HG02571 (cell line): ENCODE measurements around the gene PPP6R3.
"Not testable (repeated sequence)": the region's sequence is repeated elsewhere in the genome, so short reads cannot be mapped to it uniquely, and the experiment has no call there.

Source experiments
- ATAC-seq: cut with Tn5 transposase; IDR thresholded peaks from one replicate; pipeline ENCODE4 v1.9.1; 2021; ENCODE audit warnings: mild to moderate bottlenecking, moderate library complexity; ENCODE audit not compliant: unreplicated experiment

The PPP6R3 gene

GRCh38 chr11:68524213-68524612, 63.7 kb downstream of the PPP6R3 start:
- no peak for ATAC-seq

- no peak for ATAC-seq
These were observed 64.1 kb downstream of the PPP6R3 start for GRCh38 chr11:68524681-68525080.

- no peak for ATAC-seq
These were observed 64.8 kb downstream of the PPP6R3 start for GRCh38 chr11:68525336-68525735.

DNA sequence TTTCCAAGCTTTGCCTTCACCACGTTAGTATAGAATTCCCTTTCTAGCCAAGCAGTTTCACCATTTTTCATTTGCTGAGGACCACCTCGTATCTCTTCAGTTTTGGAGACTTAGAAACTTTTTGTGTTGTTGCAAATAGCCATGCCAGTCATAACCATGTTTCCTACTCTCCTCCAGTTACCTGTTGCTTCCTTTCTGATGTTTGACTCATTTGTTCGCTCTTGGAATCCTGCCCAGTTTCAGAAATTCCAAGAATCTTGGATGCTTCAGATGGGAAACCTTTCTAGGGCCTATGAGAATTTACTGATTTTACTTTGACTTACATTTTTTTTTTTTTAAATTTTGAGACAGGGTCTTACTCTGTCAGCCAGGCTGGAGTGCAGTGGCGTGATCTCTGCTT, 65.4 kb downstream of the PPP6R3 start:
- ATAC-seq: no peak

DNA sequence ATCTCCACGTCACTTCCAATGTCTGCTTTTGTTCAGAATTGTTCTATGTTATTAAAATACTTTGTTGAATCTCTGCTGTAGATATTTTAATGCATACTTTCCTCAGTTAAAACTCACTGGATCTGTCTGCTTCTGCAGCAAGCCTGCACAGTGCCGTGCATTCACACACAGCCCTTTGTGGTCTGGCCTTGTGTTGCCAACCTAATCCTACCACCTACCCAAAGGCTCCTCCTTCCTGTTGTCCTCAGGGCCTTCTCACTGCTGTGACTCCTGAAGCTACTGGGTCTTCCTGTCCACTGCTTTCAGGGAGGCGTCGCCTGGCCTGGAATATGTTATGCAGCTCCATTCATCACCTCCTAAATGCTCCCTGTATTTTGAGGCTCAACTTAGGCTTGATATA, 67.0 kb downstream of the PPP6R3 start:
- no peak for ATAC-seq

GRCh38 chr11:68528630-68529029, 68.1 kb downstream of the PPP6R3 start:
- ATAC-seq: no peak

DNA sequence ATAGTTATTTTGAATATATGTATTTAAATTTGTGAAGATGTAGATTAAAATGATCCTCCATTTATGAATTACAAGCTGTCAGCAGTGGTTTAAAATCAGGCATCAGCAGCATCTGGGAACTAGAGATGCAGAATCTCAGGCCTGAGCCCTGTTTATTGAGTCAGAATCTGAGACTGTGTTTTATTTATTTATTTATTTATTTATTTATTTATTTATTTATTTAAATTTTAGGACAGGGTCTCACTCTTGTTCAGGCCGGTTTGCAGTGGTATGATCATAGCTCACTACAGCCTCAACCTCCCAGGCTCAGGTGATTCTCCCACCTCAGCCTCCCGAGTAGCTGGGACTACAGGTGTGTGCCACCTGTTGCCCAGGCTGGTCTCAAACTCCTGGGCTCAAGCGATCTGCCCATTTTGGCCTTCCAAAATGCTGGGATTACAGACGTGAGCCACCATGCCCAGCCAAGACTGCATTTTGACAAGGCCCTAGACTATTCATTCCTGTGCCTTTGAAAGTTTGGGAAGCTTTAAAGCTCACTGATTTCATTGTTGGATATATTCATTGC, 70.7 kb downstream of the PPP6R3 start:
- no peak for ATAC-seq

DNA sequence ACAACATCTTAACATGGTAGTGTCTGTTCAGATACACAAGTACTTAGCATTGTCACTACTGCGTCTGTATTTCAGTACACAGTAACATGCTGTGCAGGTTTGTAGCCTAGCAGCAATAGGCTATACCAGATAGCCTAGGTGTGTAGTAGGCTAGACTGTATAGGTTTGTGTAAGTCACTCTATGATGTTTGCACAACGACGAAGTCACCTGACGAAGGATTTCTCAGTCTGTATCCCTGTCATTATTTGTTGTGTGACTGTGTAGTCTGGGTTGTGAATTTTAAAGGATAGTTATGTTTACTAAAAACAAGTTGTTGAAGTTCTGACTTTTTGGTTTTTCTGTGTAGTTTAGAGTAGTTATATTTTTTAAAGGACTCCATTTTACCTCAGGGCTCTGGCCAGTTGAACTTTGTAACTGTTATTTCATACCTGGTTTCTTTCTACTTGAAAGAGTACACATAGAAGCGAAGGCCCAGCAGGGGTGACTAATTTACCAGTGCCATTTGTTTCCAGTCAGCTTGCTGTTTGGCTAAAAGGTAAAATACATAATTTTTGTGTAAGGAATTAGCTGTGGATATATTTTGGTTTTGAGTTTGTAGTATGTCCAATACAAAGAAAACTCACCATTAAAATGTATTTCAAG, 72.3 kb downstream of the PPP6R3 start:
- ATAC-seq: no peak

DNA sequence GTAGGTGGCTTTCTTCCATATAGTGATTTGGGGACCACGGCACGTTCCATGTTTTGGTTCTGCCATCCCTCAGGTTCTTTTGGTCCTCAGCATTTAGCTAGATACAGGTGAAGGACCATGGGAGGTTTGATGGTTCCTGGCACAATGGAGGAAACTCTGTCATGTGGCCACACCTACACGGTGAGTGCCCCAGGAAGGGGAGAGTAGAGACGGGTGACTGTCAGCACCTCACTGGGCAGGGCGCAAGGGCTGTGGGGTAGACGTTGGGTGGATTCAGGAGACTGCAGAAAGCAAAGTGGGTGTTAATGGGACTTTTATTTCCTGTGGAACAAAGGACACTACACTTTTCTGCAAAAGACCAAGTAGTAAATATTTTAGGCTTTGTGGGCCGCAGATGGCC, 73.4 kb downstream of the PPP6R3 start:
- no peak for ATAC-seq

DNA sequence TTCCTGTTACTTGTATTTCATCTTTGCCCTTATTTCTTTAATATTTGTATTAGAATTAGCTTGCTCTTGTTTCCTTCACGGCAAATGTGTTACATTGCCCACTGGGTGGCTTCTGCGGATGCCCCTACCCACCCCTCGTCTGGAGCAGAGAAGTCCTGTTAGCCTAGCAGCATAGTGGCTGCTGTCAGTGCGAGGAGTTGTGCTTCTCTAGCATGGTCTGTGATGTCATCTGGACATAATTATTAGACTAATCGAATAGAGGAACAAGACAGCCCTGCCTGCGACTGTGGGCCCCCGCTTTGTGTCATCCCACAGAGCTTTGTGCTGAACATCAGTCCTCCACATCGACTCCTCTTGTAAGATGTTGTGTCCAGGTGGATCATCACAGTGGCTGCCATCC, 74.5 kb downstream of the PPP6R3 start:
- ATAC-seq: no peak

GRCh38 chr11:68536706-68537105, 76.2 kb downstream of the PPP6R3 start:
- no peak for ATAC-seq

DNA sequence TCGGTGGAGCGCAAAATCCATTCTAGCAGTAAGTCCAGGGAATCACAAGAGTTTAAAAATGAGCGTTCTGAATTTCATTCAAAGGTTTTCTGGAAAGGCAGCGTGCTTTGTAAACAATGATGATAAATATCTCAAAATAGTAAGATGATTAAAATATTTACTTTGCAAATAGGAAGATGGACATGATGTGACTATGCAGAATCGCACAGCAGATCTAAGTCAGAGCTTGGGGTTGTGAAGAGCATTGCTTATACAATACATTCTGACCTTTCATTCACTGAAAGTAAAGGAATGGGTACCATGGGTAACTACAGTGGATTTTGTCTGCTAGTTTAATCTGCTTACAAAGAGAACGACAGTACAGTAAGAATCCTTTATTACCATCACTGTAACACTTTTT, 77.5 kb downstream of the PPP6R3 start:
- ATAC-seq: no peak

GRCh38 chr11:68539395-68539794, 78.8 kb downstream of the PPP6R3 start:
- ATAC-seq: no peak

GRCh38 chr11:68540504-68540903, 80.0 kb downstream of the PPP6R3 start:
- not testable (repeated sequence) for ATAC-seq

GRCh38 chr11:68541116-68541515, 80.6 kb downstream of the PPP6R3 start:
- no peak for ATAC-seq

- no peak for ATAC-seq
These were observed 81.4 kb downstream of the PPP6R3 start for GRCh38 chr11:68541991-68542390.

DNA sequence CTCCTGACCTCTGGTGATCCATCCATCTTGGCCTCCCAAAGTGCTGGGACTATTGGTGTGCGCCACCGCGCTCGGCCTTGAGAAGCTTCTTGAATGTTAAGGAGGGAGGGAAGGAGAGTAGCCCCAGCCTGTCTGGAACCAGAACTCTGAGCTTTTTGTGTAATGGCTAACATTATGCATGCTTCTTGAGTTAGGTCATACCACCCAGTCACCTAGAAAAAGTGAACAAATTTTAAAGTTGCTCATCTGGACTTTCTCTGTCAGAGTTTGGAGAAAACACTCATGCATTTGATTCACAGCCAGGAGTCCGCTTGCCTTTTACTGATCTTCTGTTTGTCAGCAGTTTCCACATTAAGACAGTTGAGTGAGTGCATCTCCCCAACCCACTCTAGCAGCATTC, 82.1 kb downstream of the PPP6R3 start:
- ATAC-seq: no peak

DNA sequence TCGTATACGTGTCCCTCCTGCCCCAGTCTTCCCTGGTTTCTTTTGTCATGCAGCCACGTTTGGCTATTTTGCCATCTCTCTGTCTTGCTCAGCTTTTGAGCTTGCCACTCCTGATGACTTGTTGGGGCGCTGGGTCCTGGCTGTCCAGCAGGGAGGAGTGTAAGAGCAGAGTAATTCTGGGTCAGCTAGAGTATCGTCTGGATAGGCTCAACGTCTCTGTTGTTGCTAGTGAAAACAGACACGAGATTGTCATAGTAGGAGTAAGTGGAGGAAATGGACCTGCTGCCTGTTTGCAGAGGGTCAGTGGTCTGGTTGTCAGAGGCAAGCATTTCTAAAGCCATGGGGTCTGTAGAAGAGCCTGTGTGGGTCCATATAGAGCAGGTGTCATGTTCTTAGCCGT, 83.0 kb downstream of the PPP6R3 start:
- no peak for ATAC-seq

- no peak for ATAC-seq
These were observed 84.8 kb downstream of the PPP6R3 start for GRCh38 chr11:68545347-68545746.

GRCh38 chr11:68545796-68546195, 85.2 kb downstream of the PPP6R3 start:
- ATAC-seq: no peak

DNA sequence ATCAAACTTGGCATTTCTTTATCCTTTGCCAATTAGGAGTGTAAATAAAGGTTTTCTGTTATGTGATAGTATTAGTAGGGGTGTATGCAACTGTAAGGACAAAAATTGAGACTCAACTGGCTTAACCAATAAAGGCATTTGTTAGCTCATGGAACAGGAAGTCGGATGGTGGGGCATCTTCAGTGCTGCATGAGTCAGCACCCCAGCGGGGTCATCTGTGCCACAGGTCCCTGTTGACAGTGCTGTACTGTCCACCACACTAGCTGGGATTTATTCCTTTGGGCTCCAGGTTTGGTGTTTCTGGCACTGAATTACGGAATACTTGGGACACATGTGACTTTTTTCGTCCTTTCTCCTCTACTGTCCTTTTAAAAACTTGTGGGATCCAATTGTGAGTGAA, 86.0 kb downstream of the PPP6R3 start:
- ATAC-seq: no peak

GRCh38 chr11:68549789-68550484, 89.4 kb downstream of the PPP6R3 start:
- no peak for ATAC-seq

DNA sequence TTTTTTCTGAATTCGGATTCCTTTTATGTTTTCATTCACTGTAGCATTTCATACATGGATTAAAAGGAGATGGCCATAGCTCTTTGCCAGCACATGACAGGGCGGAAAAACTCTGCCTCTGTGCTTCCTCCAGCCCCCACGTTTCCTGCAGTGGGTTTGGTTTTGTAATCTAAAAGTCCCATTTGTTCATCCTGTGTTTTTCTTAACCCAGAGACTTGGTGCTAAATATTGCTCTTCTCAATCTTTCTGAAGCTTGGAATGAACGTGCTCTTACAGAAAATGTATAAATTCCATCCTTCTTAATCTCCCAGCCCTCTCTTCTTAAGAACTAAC, 89.9 kb downstream of the PPP6R3 start:
- no peak for ATAC-seq
